Testis (tissue), 2 donors: Measurements from ENCODE around the gene NMBR.
"Not testable (repeated sequence)": the region's sequence is repeated elsewhere in the genome, so short reads cannot be mapped to it uniquely, and the experiment has no call there.

ENCODE experiments used
- CTCF ChIP-seq, 3 experiments: fragments of 450-650 bp in 2 of 3; fragments of 200-600 bp in 1 of 3; sonication (generic) in 1 of 3; IDR thresholded peaks; one replicate each; pipeline ENCODE4 v1.5.1; 2016 to 2019; ENCODE audit warnings: antibody characterized with exemption in 3 of 3, mild to moderate bottlenecking in 2 of 3, moderate library complexity in 1 of 3
- POLR2A ChIP-seq: fragments of 450-650 bp; IDR thresholded peaks from one replicate; pipeline ENCODE4 v1.6.1; 2017; ENCODE audit warnings: antibody characterized with exemption, mild to moderate bottlenecking, moderate library complexity

- not testable (repeated sequence) for TF ChIP-seq CTCF (IDR thresholded peaks at IDR 0.05); POLR2A
Observed at GRCh38 chr6:142104820-142105219, 42.1 kb downstream of the NMBR start.
